ENCODE measurements around the gene DGKH. TPM values are rescaled to one million over a fixed set of nuclear protein-coding genes. Genes with fewer than 3 reads are reported as not detected.

The DGKH gene, protein sequence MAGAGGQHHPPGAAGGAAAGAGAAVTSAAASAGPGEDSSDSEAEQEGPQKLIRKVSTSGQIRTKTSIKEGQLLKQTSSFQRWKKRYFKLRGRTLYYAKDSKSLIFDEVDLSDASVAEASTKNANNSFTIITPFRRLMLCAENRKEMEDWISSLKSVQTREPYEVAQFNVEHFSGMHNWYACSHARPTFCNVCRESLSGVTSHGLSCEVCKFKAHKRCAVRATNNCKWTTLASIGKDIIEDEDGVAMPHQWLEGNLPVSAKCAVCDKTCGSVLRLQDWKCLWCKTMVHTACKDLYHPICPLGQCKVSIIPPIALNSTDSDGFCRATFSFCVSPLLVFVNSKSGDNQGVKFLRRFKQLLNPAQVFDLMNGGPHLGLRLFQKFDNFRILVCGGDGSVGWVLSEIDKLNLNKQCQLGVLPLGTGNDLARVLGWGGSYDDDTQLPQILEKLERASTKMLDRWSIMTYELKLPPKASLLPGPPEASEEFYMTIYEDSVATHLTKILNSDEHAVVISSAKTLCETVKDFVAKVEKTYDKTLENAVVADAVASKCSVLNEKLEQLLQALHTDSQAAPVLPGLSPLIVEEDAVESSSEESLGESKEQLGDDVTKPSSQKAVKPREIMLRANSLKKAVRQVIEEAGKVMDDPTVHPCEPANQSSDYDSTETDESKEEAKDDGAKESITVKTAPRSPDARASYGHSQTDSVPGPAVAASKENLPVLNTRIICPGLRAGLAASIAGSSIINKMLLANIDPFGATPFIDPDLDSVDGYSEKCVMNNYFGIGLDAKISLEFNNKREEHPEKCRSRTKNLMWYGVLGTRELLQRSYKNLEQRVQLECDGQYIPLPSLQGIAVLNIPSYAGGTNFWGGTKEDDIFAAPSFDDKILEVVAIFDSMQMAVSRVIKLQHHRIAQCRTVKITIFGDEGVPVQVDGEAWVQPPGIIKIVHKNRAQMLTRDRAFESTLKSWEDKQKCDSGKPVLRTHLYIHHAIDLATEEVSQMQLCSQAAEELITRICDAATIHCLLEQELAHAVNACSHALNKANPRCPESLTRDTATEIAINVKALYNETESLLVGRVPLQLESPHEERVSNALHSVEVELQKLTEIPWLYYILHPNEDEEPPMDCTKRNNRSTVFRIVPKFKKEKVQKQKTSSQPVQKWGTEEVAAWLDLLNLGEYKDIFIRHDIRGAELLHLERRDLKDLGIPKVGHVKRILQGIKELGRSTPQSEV
- 0.03 TPM for polyA plus RNA-seq

DNA sequence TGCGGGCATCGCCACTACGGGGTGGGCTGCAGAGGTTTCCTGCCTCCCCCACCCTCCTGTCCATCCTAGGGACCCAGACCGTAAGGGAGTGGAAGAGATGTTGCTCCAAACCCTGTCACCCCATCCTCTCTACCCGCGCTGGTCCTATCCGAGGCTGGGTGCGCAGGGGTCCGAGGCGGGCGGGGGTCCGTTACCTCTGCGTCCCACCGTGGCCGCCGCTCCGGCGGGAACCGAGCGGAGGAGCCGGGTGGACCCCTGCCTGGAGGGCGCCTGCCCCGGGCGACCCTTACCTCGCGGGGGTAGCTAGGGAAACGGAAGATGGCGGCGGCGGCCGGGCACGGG, at the start of gene DGKH:
TSS of gene DGKH (plus strand) at position 307 of the 342 bp plus-strand sequence. CDS start 126 bp downstream, outside the sequence.
- Mint-ChIP-seq H3K4me1 (peaks cover 6 to 11% (median 9%) of the 10 kb centered on the region in 3 donors), H3K4me3 (peak within 1 kb of the TSS; percentile 76 to 94 (median 86)), H3K9me3 (no peaks in the 10 kb centered on the region), H3K27me3 (peaks cover 28% of the 10 kb centered on the region), H3K27ac (peak within 1 kb of the TSS in 1 of 3 donors; percentile 50), H3K36me3 (peaks cover 4% of the 10 kb centered on the region)

GRCh38 chr13:42000846-42001245, 47.6 kb upstream of the DGKH start:
- H3K27ac Mint-ChIP-seq, result no peak overlapping the region
- H3K27me3 Mint-ChIP-seq, result peaks cover 16% of the 10 kb centered on the region
- H3K4me1 Mint-ChIP-seq, result peaks cover 0 to 1% (median 0%) of the 10 kb centered on the region in 3 donors
- no peaks in the 10 kb centered on the region for H3K9me3 Mint-ChIP-seq
- H3K36me3 Mint-ChIP-seq, result no peaks in the 10 kb centered on the region
- no peak overlapping the region for H3K4me3 Mint-ChIP-seq

DNA sequence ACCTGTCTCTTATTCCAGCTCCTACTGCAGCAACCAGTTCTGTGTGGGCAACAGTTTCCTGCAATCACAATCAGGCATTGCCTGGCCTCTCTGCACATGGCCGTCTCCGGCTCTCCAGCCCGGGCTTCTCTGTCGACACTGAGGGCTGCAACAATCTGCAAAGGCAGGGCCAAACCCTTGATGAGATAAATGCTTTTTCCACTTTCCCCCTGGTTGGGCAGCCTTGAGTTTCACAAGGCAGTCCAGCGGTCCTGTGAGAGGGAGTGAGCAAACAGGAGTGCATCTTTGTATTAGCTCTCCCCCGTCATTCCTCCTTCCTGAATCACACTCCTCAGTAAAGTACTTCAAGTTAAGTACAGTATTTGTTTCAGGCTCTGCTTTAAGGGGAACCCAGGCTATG, 46.9 kb upstream of the DGKH start:
- no peaks in the 10 kb centered on the region for H3K9me3 Mint-ChIP-seq
- peaks cover 0 to 1% (median 0%) of the 10 kb centered on the region in 3 donors for H3K4me1 Mint-ChIP-seq
- no peaks in the 10 kb centered on the region for H3K36me3 Mint-ChIP-seq
- no peak overlapping the region for H3K27ac Mint-ChIP-seq
- peaks cover 16% of the 10 kb centered on the region for H3K27me3 Mint-ChIP-seq
- no peak overlapping the region for H3K4me3 Mint-ChIP-seq

GRCh38 chr13:42002066-42002465, 46.4 kb upstream of the DGKH start:
- Mint-ChIP-seq H3K36me3 (no peaks in the 10 kb centered on the region), H3K4me3 (no peak overlapping the region), H3K9me3 (no peaks in the 10 kb centered on the region), H3K27ac (no peak overlapping the region), H3K27me3 (peaks cover 16% of the 10 kb centered on the region), H3K4me1 (peaks cover 0 to 1% (median 0%) of the 10 kb centered on the region in 3 donors)

DNA sequence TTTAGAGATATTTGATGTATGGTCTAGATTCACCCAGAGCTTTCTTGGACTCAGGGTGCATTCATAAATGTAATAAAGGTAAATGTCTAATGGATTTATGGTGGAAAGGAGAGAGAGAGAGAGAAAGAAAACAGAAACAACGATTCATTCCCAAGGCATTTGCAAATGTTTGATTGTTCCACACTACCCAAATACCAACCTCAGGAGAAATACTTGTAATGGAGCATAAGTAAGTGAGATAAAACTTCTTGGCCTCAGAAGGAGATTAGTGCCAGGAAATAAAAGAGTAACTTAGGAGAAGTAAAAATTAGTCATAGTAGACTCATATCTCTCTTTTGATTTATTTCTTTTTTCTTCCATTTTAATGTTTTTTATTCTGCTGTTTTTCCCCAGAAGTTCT, 40.6 kb upstream of the DGKH start:
- no peaks in the 10 kb centered on the region for H3K9me3 Mint-ChIP-seq
- H3K36me3 Mint-ChIP-seq, result no peaks in the 10 kb centered on the region
- no peaks in the 10 kb centered on the region for H3K4me1 Mint-ChIP-seq
- no peak overlapping the region for H3K27ac Mint-ChIP-seq
- H3K27me3 Mint-ChIP-seq, result no peaks in the 10 kb centered on the region
- no peak overlapping the region for H3K4me3 Mint-ChIP-seq

DNA sequence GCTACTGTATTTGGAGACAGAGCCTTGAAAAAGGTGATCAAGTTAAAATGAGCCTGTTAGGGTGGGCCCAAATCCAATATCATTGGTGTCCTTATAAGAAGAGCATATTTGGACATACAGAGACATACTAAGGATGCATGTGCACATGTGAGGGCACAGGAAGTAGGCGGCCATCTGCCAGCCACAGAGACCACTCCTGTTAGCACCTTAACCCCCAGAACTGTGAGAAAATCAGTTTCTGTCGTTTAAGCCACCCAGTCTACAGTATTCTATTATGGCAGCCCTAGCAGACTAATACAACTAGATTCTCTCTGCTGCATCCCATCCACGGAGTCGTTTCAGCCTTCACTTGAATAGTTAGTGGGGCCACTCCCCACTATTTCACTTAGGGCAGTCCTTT, 39.4 kb upstream of the DGKH start:
- Mint-ChIP-seq H3K4me3 (no peak overlapping the region), H3K4me1 (no peaks in the 10 kb centered on the region), H3K27me3 (no peaks in the 10 kb centered on the region), H3K36me3 (no peaks in the 10 kb centered on the region), H3K9me3 (no peaks in the 10 kb centered on the region), H3K27ac (no peak overlapping the region)

GRCh38 chr13:42011601-42012350, 36.7 kb upstream of the DGKH start:
- no peaks in the 10 kb centered on the region for H3K4me1 Mint-ChIP-seq
- peaks cover 4% of the 10 kb centered on the region for H3K27me3 Mint-ChIP-seq
- no peak overlapping the region for H3K27ac Mint-ChIP-seq
- no peaks in the 10 kb centered on the region for H3K36me3 Mint-ChIP-seq
- no peak overlapping the region for H3K4me3 Mint-ChIP-seq
- no peaks in the 10 kb centered on the region for H3K9me3 Mint-ChIP-seq

DNA sequence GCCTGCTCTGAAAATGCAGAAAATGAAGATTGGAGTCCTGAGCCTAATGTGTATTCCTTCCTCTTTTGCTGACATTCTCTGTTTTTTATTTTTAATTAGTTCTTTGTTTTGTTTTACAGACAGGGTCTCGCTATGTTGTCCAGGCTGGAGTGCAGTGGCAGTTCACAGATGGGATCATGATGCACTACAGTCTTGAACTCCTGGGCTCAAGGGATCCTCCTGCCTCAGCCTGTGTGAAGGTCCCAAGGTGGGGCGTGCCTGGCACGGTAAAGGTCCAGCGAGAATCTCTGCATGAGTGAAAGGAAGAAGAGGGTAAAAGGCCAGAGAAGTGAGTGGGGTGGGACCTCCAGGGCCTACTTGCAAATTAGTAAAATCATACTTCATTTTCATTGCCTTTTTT, 34.3 kb upstream of the DGKH start:
- H3K4me3 Mint-ChIP-seq, result no peak overlapping the region
- no peaks in the 10 kb centered on the region for H3K36me3 Mint-ChIP-seq
- no peaks in the 10 kb centered on the region for H3K9me3 Mint-ChIP-seq
- H3K27ac Mint-ChIP-seq, result no peak overlapping the region
- peaks cover 9% of the 10 kb centered on the region for H3K27me3 Mint-ChIP-seq
- no peaks in the 10 kb centered on the region for H3K4me1 Mint-ChIP-seq

DNA sequence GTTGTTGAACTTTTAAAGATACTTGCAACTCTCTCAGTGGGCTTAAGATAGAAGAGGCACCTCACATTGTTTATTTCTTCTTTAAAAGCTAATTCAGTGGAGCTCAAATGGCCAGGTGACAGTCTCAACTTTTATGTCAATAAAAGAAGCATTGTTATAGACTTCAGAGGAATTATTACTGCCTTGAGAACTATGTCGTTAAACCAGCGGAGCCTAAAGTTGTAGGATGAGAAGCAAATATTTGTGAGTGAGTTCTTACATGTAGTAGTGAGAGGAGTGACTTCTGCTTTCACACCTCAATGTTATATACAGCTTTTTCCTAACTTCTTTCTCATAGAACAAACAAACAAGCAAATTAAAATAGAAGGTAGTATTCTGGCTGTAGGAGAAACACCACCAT, 31.2 kb upstream of the DGKH start:
- Mint-ChIP-seq H3K4me3 (no peak overlapping the region), H3K27me3 (peaks cover 9% of the 10 kb centered on the region), H3K9me3 (no peaks in the 10 kb centered on the region), H3K36me3 (no peaks in the 10 kb centered on the region), H3K27ac (no peak overlapping the region), H3K4me1 (no peaks in the 10 kb centered on the region)

GRCh38 chr13:42021851-42022250, 26.6 kb upstream of the DGKH start:
- peaks cover 8% of the 10 kb centered on the region for H3K27me3 Mint-ChIP-seq
- peaks cover 2% of the 10 kb centered on the region for H3K36me3 Mint-ChIP-seq
- H3K27ac Mint-ChIP-seq, result no peak overlapping the region
- no peak overlapping the region for H3K4me3 Mint-ChIP-seq
- no peaks in the 10 kb centered on the region for H3K9me3 Mint-ChIP-seq
- no peaks in the 10 kb centered on the region for H3K4me1 Mint-ChIP-seq

GRCh38 chr13:42022336-42022735, 26.1 kb upstream of the DGKH start:
- Mint-ChIP-seq H3K27ac (no peak overlapping the region), H3K4me1 (no peaks in the 10 kb centered on the region)

GRCh38 chr13:42022796-42023493, 25.5 kb upstream of the DGKH start:
- H3K4me1 Mint-ChIP-seq, result no peaks in the 10 kb centered on the region
- H3K27me3 Mint-ChIP-seq, result peaks cover 3% of the 10 kb centered on the region
- no peak overlapping the region for H3K4me3 Mint-ChIP-seq
- no peaks in the 10 kb centered on the region for H3K9me3 Mint-ChIP-seq
- H3K27ac Mint-ChIP-seq, result no peak overlapping the region
- H3K36me3 Mint-ChIP-seq, result peaks cover 2% of the 10 kb centered on the region

More at GRCh38 chr13:42022336-42022735, 26.1 kb upstream of the DGKH start:
- peaks cover 8% of the 10 kb centered on the region for H3K27me3 Mint-ChIP-seq
- H3K4me3 Mint-ChIP-seq, result no peak overlapping the region
- peaks cover 2% of the 10 kb centered on the region for H3K36me3 Mint-ChIP-seq
- no peaks in the 10 kb centered on the region for H3K9me3 Mint-ChIP-seq

DNA sequence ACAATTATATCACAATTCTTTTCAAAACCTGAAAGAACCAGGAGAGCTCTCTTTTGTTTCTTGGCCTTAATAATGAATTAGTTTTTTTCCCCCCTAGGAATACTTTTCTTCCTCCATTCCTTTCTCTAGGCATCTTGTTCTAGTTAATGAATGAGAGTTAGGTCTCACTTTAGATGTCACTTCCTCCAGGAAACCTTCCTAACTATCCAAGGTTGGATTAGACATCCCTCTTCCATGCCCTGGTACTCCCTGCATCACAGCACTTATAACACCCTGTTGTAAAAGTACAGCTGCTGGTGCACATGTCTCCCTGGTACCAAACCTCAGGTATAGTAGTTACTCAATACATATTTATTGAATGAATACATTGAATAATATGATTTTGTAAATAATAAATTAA, 21.2 kb upstream of the DGKH start:
- Mint-ChIP-seq H3K4me1 (no peaks in the 10 kb centered on the region), H3K4me3 (no peak overlapping the region)

More for the DNA sequence above, 21.2 kb upstream of the DGKH start:
- Mint-ChIP-seq H3K27me3 (peaks cover 14% of the 10 kb centered on the region), H3K27ac (no peak overlapping the region), H3K36me3 (peaks cover 3% of the 10 kb centered on the region), H3K9me3 (no peaks in the 10 kb centered on the region)
